Thoracic aorta (tissue), 2 donors: Measurements from ENCODE around the gene FLVCR1. TPM values are rescaled to one million over a fixed set of nuclear protein-coding genes. Genes with fewer than 3 reads are reported as not detected.

Experiments used
- ATAC-seq: fragments of 150-250 bp; one replicate; pipeline ENCODE4 v1.8.0; 2017; ENCODE audit warnings: low read depth; ENCODE audit not compliant: insufficient number of reproducible peaks, low FRiP score
- DNase-seq: peaks from one replicate; pipeline ENCODE4 v3.0.0-alpha.2; 2020; ENCODE audit warnings: low spot score
- H3K27ac ChIP-seq, 2 donors: fragments of 200-600 bp; sonication (generic); 1 replicate in 1 of 2; 2 replicates in 1 of 2; pipeline ENCODE4 v1.5.1; 2016; ENCODE audit warnings: mild to moderate bottlenecking in 2 of 2, moderate library complexity in 2 of 2
- H3K27me3 ChIP-seq: fragments of 200-600 bp; sonication (generic); replicated peaks from 2 replicates; pipeline ENCODE4 v1.6.0; 2016; ENCODE audit warnings: mild to moderate bottlenecking; ENCODE audit not compliant: insufficient read depth
- H3K36me3 ChIP-seq: fragments of 200-600 bp; sonication (generic); one replicate; pipeline ENCODE4 v1.5.1; 2016
- H3K4me1 ChIP-seq, 2 donors: fragments of 200-600 bp; sonication (generic); 1 replicate in 1 of 2; 2 replicates in 1 of 2; pipeline versions ENCODE4 v1.5.1 to v1.6.0; 2016; ENCODE audit warnings: low read depth in 2 of 2, mild to moderate bottlenecking in 1 of 2; ENCODE audit not compliant: control insufficient read depth in 1 of 2
- H3K4me3 ChIP-seq: fragments of 200-600 bp; sonication (generic); 2 replicates; pipeline ENCODE4 v1.5.1; 2016; ENCODE audit warnings: mild to moderate bottlenecking
- H3K9me3 ChIP-seq: fragments of 200-600 bp; sonication (generic); 2 replicates; pipeline ENCODE4 v1.5.1; 2016
- total RNA-seq, 2 donors: library from RNA; depleted of rRNA; stranded (reverse); fragments of >200 nt; gene quantifications; one replicate each; pipeline versions ENCODE4 v1.1.0 to v1.2.3, GENCODE V29; 2016
- TF ChIP-seq, protein P1 (sequence below): fragments of 200-600 bp; sonication (generic); IDR thresholded peaks from one replicate; pipeline ENCODE4 v1.5.1; 2019; ENCODE audit warnings: antibody characterized with exemption

FLVCR1 gene
- total RNA-seq, 2 donors from 2014 or later: 7.6 to 12.0 TPM

DNA sequence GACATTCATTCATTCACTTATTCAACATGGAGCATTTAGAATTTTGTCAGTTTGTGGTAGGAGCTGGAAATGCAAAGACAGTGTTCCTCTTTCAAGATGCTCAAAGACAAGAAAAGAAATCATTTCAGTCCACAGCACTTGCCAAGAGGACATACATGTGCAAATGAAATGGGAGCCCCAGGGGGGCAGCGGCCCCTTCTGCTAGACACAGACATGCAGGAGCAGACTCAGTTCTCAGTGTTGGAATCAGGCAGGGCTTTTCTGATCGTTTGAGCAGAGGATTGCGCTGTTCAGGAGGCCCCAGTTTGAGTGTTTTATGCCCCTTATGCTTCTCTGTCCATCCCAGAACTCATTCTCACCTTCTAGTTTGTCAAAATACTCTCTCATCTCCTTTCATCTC, 56.7 kb downstream of the FLVCR1 start:
- H3K9me3 ChIP-seq: no peaks in the 10 kb centered on the region
- no peak for ATAC-seq
- H3K36me3 ChIP-seq: no peaks in the 10 kb centered on the region
- no peak for DNase-seq
- TF ChIP-seq, protein P1, sequence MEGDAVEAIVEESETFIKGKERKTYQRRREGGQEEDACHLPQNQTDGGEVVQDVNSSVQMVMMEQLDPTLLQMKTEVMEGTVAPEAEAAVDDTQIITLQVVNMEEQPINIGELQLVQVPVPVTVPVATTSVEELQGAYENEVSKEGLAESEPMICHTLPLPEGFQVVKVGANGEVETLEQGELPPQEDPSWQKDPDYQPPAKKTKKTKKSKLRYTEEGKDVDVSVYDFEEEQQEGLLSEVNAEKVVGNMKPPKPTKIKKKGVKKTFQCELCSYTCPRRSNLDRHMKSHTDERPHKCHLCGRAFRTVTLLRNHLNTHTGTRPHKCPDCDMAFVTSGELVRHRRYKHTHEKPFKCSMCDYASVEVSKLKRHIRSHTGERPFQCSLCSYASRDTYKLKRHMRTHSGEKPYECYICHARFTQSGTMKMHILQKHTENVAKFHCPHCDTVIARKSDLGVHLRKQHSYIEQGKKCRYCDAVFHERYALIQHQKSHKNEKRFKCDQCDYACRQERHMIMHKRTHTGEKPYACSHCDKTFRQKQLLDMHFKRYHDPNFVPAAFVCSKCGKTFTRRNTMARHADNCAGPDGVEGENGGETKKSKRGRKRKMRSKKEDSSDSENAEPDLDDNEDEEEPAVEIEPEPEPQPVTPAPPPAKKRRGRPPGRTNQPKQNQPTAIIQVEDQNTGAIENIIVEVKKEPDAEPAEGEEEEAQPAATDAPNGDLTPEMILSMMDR: no peak
- H3K4me3 ChIP-seq: no peak overlapping the region
- H3K27ac ChIP-seq: no peak overlapping the region
- no peaks in the 10 kb centered on the region for H3K27me3 ChIP-seq
- no peaks in the 10 kb centered on the region for H3K4me1 ChIP-seq

DNA sequence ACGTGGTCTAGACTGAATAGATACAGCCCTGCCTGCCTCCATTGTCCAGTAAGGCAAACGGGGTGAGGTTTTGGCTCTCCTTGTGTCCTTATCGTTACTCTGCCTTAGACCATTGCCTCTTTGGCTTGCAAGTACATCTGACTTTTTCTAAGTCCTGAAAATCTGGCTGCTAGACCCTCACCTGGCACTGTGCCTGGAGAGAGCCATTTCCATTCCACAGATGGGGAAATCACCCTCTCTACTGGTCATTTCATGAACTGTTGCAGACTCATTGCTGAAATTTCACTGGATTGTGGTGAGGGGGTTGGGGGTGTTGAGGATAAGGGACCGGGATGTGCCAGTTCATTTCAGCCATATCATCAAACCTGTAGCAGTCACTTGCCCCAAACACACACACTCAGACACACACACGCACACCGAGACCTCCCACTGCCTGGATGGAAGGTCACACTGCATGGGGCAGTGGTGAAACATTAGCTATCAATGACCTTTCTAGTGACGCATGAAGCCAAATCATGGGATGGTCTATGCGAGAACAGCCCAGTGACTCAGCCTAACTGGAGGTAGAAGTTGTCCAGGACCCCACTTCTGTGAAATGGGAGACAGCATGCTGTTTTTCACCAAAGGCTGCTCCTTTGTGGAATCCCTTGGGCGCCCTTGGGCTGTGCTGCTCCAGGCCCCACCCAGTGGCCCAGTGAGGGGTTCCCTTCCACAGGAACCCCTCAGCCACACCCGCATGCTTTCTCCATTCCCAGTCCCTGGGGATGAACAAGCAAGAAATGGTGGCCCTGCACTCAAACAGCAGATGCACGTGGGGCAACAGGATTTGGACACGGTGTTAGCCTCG, 57.4 kb downstream of the FLVCR1 start:
- TF ChIP-seq, protein P1: peak; percentile 14
- H3K9me3 ChIP-seq: no peaks in the 10 kb centered on the region
- no peaks in the 10 kb centered on the region for H3K4me1 ChIP-seq
- H3K36me3 ChIP-seq: no peaks in the 10 kb centered on the region
- ATAC-seq (no peak), DNase-seq (no peak)
- no peak overlapping the region for H3K27ac ChIP-seq
- H3K4me3 ChIP-seq: no peak overlapping the region
- H3K27me3 ChIP-seq: no peaks in the 10 kb centered on the region

DNA sequence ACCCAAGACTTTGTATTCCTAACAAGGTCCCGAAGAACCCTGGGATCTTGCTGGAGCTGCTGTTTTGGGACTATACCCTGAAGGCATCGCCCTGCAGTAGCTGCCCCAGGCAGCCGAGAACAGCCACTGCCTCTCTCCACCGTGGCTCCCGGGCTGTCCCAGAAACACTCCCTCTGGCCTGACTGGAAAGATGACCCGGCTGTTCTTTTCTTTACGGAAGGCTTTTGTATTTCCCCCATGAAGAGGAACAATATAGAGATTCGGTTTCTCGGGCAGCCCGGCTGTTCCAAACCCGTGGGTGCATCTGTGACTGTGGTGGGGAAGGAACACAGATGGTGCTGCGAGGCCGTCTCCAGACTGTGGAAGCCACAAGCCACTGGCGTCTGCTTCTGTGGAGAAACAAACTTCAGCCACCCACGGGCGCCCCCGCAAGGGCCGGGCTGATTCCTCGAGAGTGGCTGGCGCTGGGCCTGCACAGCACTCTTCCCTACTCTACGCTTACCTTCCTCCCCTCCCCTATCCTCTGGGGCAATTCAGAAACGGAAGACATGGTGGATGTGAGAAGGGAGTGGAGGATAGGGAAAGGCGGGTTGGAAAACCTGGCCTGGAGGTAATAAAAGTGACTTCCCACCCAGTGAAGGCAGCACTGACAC, 58.5 kb downstream of the FLVCR1 start:
- Histone ChIP-seq H3K4me1 (no peaks in the 10 kb centered on the region), H3K27me3 (no peaks in the 10 kb centered on the region), H3K27ac (no peak overlapping the region), H3K9me3 (no peaks in the 10 kb centered on the region), H3K36me3 (no peaks in the 10 kb centered on the region), H3K4me3 (peak overlapping the region; percentile 52)
- TF ChIP-seq, protein P1: no peak
- DNase-seq: no peak
- ATAC-seq: no peak

DNA sequence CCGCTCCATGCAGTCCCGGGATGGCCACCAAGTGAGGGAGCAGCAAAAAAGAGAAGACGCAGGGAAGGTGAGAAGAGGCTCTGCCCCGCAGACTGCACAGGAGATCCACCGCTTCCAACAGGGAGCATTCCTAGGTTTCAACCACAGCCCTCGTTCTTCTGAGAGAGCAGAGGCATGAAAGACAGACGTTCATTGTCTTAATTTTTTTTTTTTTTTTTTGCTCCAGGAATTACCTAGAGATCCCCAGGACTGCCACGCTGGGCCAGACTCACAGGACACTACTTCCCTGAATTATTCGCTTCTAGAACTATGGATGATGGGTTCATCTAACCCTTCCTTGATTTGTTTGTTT, 59.0 kb downstream of the FLVCR1 start:
- DNase-seq (no peak), ATAC-seq (no peak)
- no peaks in the 10 kb centered on the region for H3K9me3 ChIP-seq
- no peaks in the 10 kb centered on the region for H3K27me3 ChIP-seq
- no peak overlapping the region for H3K27ac ChIP-seq
- TF ChIP-seq, protein P1: no peak
- H3K36me3 ChIP-seq: no peaks in the 10 kb centered on the region
- no peaks in the 10 kb centered on the region for H3K4me1 ChIP-seq
- peak overlapping the region; percentile 52 for H3K4me3 ChIP-seq

DNA sequence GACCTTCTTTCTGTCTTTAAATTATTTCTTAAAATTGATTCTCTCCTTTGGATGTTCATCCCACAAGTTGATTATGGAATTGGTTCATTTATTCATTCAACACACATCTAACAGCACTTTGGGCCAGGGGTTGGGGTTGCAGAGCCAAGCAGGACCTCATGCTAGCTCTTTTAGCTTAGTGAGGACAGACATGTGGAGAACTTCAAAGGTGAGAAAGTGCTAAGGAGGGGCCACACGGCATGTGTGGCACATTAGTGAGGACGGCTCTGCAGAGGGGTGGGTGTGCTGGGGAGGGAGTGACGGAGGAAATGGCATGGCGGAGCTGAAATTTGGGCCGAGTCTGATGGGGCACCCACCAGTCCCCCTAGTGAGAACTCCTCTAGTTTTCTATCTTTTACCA, 59.8 kb downstream of the FLVCR1 start:
- no peak for ATAC-seq
- H3K27ac ChIP-seq: no peak overlapping the region
- no peaks in the 10 kb centered on the region for H3K27me3 ChIP-seq
- TF ChIP-seq, protein P1: no peak
- H3K9me3 ChIP-seq: no peaks in the 10 kb centered on the region
- no peak overlapping the region for H3K4me3 ChIP-seq
- H3K36me3 ChIP-seq: no peaks in the 10 kb centered on the region
- no peak for DNase-seq
- H3K4me1 ChIP-seq: no peaks in the 10 kb centered on the region
